Measurements from ENCODE around the gene SYT3.
"Not testable (repeated sequence)": the region's sequence is repeated elsewhere in the genome, so short reads cannot be mapped to it uniquely, and the experiment has no call there.

Gene SYT3

DNA sequence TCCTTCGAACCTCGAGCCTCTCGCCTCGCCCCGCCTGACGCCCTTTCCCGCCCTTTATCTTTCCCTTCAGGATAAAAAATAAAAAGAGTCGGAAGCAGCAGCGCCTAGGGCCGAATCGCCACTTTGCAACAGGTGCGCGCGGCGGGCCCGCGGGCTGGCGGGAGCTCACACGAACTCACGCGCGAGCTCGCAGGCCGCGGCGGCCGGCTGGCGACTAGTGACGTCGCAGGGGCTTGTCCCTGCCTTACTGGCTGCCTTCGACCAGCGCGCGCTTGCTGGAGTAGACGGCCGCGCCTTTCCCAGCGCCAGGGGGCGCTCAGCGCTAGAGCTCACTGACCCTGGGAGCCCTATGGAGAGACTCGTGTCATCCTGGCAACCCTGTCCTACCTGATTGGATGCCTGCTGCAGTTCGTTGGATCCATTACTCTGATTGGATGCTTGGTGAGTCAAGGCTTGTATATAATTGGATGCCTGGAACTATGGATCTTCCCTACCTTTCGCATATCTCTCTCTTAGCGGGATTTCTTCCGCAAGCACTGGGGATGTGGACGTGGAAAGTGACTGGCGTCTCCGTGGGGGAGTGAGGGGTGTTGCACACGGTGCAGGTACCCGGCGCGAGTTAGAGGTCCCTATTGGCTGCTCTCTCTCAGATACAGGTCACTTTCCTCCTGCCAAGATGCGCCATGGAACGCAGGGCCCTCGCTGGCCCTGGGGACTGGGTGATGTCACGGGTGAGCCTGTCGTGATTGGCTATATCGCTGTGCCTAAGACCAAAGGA, 33.4 kb downstream of the SYT3 start:
- not testable (repeated sequence) for H3K9ac ChIP-seq (ENCODE audit: low read depth, low read length); H3K4me3 ChIP-seq (ENCODE audit: low read depth, low read length); H3K36me3 ChIP-seq (ENCODE audit: control insufficient read depth, insufficient read depth, low read length); H3K4me1 ChIP-seq (ENCODE audit: control insufficient read depth, insufficient read depth, low read length); H3K9me3 ChIP-seq (ENCODE audit: control insufficient read depth, insufficient read depth, low read length)
- H3K27me3 ChIP-seq (ENCODE audit: control insufficient read depth, insufficient read depth, low read length), result peaks cover 34% of the 10 kb centered on the region

DNA sequence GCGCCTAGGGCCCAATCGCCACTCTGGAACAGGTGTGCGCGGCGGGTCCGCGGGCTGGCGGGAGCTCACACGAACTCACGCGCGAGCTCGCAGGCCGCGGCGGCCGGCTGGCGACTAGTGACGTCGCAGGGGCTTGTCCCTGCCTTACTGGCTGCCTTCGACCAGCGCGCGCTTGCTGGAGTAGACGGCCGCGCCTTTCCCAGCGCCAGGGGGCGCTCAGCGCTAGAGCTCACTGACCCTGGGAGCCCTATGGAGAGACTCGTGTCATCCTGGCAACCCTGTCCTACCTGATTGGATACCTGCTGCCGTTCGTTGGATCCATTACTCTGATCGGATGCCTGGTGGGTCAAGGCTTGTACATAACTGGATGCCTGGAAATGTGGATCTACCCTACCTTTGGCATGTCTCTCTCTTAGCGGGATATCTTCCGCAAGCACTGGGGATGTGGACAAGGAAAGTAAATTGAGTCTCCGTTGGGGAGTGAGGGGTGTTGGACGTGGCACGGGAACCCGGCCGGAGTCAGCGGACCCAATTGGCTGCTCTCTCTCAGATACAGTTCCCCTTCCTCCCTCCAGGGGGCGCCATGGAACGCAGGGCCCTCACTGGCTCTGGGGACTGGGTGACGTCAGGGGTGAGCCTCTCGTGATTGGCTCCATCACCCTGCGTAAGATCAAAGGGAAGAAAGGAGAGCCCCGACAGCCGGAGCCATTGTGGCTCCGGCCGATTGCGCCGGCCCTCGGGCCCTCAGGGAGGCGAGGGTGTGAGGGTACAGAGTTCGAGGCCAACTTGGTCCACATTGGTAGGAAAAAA, 35.2 kb downstream of the SYT3 start:
- not testable (repeated sequence) for H3K36me3 ChIP-seq (ENCODE audit: control insufficient read depth, insufficient read depth, low read length); H3K9ac ChIP-seq (ENCODE audit: low read depth, low read length); H3K4me3 ChIP-seq (ENCODE audit: low read depth, low read length); H3K9me3 ChIP-seq (ENCODE audit: control insufficient read depth, insufficient read depth, low read length); H3K4me1 ChIP-seq (ENCODE audit: control insufficient read depth, insufficient read depth, low read length)
- H3K27me3 ChIP-seq (ENCODE audit: control insufficient read depth, insufficient read depth, low read length), result peaks cover 36% of the 10 kb centered on the region

DNA sequence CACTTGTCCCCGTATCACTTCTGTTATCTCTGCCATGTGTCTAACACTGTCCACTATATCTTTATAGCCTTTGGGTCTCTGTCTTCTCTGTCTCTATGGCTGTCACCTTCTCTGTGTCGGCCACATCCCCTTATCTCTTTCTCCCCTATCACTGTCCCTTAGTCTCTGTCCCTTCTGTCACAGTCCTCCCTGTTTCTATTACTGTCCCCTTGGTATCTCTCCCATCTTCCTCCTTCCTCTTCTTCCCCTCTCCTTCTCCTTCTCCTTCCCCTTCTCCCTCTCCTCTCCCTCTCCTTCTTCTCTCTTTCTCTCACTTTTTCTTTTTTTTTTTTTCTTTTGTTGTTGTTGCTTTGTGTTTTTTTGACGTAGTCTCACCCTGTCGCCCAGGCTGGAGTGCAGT, 36.7 kb downstream of the SYT3 start:
- Histone ChIP-seq H3K9me3 (ENCODE audit: control insufficient read depth, insufficient read depth, low read length) (no peaks in the 10 kb centered on the region), H3K27me3 (ENCODE audit: control insufficient read depth, insufficient read depth, low read length) (peaks cover 34% of the 10 kb centered on the region), H3K4me1 (ENCODE audit: control insufficient read depth, insufficient read depth, low read length) (no peaks in the 10 kb centered on the region), H3K36me3 (ENCODE audit: control insufficient read depth, insufficient read depth, low read length) (no peaks in the 10 kb centered on the region), H3K4me3 (ENCODE audit: low read depth, low read length) (no peak overlapping the region), H3K9ac (ENCODE audit: low read depth, low read length) (no peak overlapping the region)

DNA sequence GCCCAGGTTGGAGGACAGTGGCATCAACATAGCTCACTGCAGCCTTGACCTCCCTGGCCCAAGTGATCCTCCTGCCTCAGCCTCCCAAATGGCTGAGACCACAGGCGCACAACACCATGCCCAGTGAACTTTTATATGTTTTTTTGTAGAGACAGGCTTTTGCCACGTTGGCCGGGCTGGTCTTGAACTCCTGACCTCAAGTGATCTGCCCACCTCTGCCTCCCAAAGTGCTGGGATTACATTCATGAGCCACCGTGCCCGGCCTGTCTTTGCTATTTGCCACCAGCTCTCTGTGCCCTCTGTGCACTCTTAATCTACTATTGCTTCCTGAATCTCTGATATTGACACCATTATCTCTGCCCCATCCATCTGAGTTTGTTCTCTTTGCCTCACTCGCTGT, 37.2 kb downstream of the SYT3 start:
- Histone ChIP-seq H3K27me3 (ENCODE audit: control insufficient read depth, insufficient read depth, low read length) (peaks cover 33% of the 10 kb centered on the region), H3K36me3 (ENCODE audit: control insufficient read depth, insufficient read depth, low read length) (no peaks in the 10 kb centered on the region), H3K4me3 (ENCODE audit: low read depth, low read length) (no peak overlapping the region), H3K9ac (ENCODE audit: low read depth, low read length) (no peak overlapping the region), H3K4me1 (ENCODE audit: control insufficient read depth, insufficient read depth, low read length) (no peaks in the 10 kb centered on the region), H3K9me3 (ENCODE audit: control insufficient read depth, insufficient read depth, low read length) (no peaks in the 10 kb centered on the region)

DNA sequence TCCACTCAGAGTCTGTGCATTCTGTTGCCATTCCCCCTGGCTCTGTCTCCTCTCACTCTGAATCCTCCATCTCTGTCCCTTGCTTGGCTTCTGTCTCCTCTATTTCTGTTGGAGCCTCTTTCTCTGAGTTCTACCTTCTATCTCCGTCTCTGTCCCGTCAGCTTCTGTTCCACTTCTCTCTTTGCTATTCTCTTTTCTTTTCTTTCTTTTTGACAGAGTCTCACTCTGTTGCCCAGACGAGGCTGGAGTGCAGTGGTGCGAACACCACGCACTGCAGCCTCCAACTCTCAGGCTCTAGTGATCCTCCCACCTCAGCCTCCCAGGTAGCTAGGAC, 37.6 kb downstream of the SYT3 start:
- no peaks in the 10 kb centered on the region for H3K36me3 ChIP-seq (ENCODE audit: control insufficient read depth, insufficient read depth, low read length)
- peaks cover 29% of the 10 kb centered on the region for H3K27me3 ChIP-seq (ENCODE audit: control insufficient read depth, insufficient read depth, low read length)
- H3K4me3 ChIP-seq (ENCODE audit: low read depth, low read length), result no peak overlapping the region
- no peaks in the 10 kb centered on the region for H3K4me1 ChIP-seq (ENCODE audit: control insufficient read depth, insufficient read depth, low read length)
- no peak overlapping the region for H3K9ac ChIP-seq (ENCODE audit: low read depth, low read length)
- no peaks in the 10 kb centered on the region for H3K9me3 ChIP-seq (ENCODE audit: control insufficient read depth, insufficient read depth, low read length)

DNA sequence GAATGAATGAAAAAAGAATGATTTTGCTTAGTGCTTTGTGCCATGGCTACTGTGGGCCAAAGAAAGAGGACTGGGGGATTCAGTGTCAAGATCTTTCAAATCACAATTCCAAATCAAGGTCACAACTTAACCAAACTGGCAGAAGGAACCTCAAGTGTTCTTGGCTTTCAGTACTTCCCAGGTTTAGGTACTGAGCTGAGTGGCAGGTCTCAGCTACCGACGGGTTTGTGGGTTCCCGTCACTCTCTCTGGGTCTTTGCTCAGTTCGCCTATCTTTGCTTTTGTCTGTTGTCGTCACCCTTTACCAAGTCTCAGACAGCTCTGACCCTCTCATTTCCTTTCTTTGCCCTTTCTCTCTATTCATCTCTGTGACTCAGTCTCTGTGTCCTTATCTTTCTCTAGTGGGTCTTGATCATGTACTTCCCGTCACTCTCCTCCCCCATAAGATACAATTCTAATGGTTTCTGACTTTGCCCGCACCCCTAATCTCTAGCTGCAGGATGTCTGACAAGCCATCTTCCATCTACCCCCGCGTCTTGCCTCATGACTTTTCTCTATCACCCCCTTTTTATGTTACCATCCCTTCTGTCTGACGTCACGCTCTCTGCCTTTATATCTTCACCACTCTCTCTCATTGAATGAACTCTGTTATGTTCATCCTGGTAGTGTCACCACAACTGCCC, 38.1 kb downstream of the SYT3 start:
- Histone ChIP-seq H3K9me3 (ENCODE audit: control insufficient read depth, insufficient read depth, low read length) (no peaks in the 10 kb centered on the region), H3K4me3 (ENCODE audit: low read depth, low read length) (no peak overlapping the region), H3K36me3 (ENCODE audit: control insufficient read depth, insufficient read depth, low read length) (no peaks in the 10 kb centered on the region), H3K27me3 (ENCODE audit: control insufficient read depth, insufficient read depth, low read length) (peaks cover 23% of the 10 kb centered on the region), H3K9ac (ENCODE audit: low read depth, low read length) (no peak overlapping the region), H3K4me1 (ENCODE audit: control insufficient read depth, insufficient read depth, low read length) (no peaks in the 10 kb centered on the region)

DNA sequence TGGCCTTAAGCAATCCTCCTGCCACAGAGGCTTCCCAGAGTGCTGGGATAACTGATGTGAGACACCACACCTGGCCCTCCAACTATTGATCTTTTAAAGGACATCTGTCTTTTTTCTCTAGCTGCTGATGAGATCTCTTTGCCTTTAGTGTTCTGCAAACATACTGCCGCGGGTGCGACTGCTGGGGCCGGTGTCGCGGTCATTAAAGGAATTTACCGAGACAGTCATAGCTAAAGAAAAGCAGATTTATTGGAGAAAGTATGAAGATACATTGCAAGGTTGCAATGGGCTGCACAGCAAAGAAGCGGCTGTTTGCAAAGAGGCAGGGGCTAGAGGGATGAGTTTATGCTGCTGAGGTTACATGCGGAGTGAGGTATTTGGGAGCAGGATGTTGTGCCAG, 40.3 kb downstream of the SYT3 start:
- H3K9me3 ChIP-seq (ENCODE audit: control insufficient read depth, insufficient read depth, low read length), result no peaks in the 10 kb centered on the region
- H3K9ac ChIP-seq (ENCODE audit: low read depth, low read length), result no peak overlapping the region
- peaks cover 22% of the 10 kb centered on the region for H3K27me3 ChIP-seq (ENCODE audit: control insufficient read depth, insufficient read depth, low read length)
- no peaks in the 10 kb centered on the region for H3K36me3 ChIP-seq (ENCODE audit: control insufficient read depth, insufficient read depth, low read length)
- H3K4me3 ChIP-seq (ENCODE audit: low read depth, low read length), result no peak overlapping the region
- no peaks in the 10 kb centered on the region for H3K4me1 ChIP-seq (ENCODE audit: control insufficient read depth, insufficient read depth, low read length)

DNA sequence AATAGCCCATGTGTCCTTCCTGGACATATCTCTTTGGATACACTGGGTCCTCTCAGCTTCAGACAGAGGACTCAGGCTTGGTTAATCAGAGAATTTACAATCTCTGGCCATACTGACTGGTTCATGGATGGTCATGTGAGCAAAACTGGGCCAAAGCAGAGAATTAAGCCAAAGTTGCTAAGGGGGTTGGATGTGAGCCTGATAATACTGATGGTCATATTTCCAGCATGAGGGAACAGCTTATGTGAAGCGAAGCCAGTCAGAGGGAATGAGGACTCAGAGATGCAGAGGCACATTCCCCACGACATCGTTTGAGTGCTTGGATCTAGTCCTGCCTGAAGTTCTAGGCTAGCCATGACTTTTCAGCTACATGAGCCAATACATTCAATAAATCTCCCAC, 49.5 kb downstream of the SYT3 start:
- no peaks in the 10 kb centered on the region for H3K36me3 ChIP-seq (ENCODE audit: control insufficient read depth, insufficient read depth, low read length)
- no peaks in the 10 kb centered on the region for H3K4me1 ChIP-seq (ENCODE audit: control insufficient read depth, insufficient read depth, low read length)
- H3K4me3 ChIP-seq (ENCODE audit: low read depth, low read length), result no peak overlapping the region
- H3K9me3 ChIP-seq (ENCODE audit: control insufficient read depth, insufficient read depth, low read length), result no peaks in the 10 kb centered on the region
- H3K9ac ChIP-seq (ENCODE audit: low read depth, low read length), result no peak overlapping the region
- peaks cover 12% of the 10 kb centered on the region for H3K27me3 ChIP-seq (ENCODE audit: control insufficient read depth, insufficient read depth, low read length)

DNA sequence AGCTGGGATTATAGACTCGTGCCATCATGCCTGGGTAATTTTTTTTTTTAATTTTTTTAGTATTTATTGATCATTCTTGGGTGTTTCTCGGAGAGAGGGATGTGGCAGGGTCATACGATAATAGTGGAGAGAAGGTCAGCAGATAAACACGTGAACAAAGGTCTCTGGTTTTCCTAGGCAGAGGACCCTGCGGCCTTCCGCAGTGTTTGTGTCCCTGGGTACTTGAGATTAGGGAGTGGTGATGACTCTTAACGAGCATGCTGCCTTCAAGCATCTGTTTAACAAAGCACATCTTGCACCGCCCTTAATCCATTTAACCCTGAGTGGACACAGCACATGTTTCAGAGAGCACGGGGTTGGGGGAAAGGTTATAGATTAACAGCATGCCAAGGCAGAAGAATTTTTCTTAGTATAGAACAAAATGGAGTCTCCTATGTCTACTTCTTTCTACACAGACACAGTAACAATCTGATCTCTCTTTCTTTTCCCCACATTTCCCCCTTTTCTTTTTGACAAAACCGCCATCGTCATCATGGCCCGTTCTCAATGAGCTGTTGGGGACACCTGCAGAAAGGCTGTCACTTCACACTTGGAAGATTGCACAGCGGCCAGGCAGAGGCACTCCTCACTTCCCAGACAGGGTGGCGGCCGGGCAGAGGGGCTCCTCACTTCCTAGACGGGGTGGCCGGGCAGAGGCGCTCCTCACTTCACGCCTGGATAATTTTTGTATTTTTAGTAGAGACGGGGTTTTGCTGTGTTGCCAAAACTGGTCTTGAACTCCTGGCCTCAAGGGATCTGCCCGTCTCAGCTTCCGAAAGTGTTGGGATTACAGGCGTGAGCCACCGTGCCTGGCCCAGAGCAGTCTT, 57.7 kb downstream of the SYT3 start:
- not testable (repeated sequence) for H3K27me3 ChIP-seq (ENCODE audit: control insufficient read depth, insufficient read depth, low read length); H3K4me3 ChIP-seq (ENCODE audit: low read depth, low read length); H3K9me3 ChIP-seq (ENCODE audit: control insufficient read depth, insufficient read depth, low read length); H3K9ac ChIP-seq (ENCODE audit: low read depth, low read length); H3K4me1 ChIP-seq (ENCODE audit: control insufficient read depth, insufficient read depth, low read length); H3K36me3 ChIP-seq (ENCODE audit: control insufficient read depth, insufficient read depth, low read length)

DNA sequence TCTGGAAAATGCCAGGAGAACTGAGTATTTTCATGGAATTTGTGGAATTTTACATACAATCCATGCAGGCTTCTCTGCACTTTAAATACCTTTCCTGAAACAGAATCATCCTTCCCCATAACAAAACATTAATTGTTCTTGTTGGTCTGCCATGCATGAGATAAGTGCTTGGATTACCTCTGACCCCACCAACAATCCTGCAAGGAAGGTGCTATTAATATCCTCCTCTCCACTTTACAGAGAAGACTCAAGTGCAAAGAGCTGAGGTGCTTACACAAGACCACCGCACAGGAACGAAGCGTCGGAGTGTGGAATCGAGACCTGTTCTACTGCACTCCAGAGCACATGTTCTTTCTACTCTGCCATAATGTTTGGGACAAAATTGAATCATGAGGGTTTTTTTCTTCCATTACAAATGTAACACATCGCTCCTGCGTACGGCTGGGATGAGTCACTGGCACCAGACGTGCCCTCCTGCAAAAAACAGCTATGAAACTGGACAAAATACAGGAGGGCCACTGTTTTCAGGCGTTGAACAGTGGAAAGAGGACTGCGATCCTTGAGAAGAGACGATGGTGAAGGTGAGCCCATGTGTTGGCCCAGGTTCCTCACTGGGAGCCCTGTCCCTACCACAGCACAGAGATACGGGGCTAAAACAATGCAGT, 58.6 kb downstream of the SYT3 start:
- H3K4me3 ChIP-seq (ENCODE audit: low read depth, low read length), result no peak overlapping the region
- H3K9ac ChIP-seq (ENCODE audit: low read depth, low read length), result no peak overlapping the region
- H3K27me3 ChIP-seq (ENCODE audit: control insufficient read depth, insufficient read depth, low read length), result no peaks in the 10 kb centered on the region
- no peaks in the 10 kb centered on the region for H3K9me3 ChIP-seq (ENCODE audit: control insufficient read depth, insufficient read depth, low read length)
- no peaks in the 10 kb centered on the region for H3K4me1 ChIP-seq (ENCODE audit: control insufficient read depth, insufficient read depth, low read length)
- no peaks in the 10 kb centered on the region for H3K36me3 ChIP-seq (ENCODE audit: control insufficient read depth, insufficient read depth, low read length)

DNA sequence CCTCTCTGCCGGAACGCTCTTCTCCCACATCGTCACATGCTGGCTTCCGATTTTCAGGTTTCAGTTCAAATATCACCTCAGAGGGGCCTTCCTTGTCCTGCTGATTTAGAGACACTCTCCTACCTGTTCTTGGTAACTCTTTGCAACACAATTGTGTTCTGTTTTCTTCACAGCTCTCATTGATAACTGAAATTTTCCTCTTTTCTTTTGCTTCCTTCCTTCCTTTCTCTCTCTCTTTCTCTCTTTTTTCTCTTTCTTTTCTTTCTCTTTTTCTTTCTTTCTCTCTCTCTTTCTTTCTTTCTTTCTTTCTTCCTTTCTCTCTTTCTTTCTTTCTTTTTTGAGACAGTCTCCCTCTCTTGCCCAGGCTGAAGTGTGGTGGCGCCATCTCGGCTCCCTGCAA, 59.4 kb downstream of the SYT3 start:
- Histone ChIP-seq H3K36me3 (ENCODE audit: control insufficient read depth, insufficient read depth, low read length) (no peaks in the 10 kb centered on the region), H3K27me3 (ENCODE audit: control insufficient read depth, insufficient read depth, low read length) (peaks cover 2% of the 10 kb centered on the region), H3K9ac (ENCODE audit: low read depth, low read length) (no peak overlapping the region), H3K9me3 (ENCODE audit: control insufficient read depth, insufficient read depth, low read length) (no peaks in the 10 kb centered on the region), H3K4me3 (ENCODE audit: low read depth, low read length) (no peak overlapping the region), H3K4me1 (ENCODE audit: control insufficient read depth, insufficient read depth, low read length) (no peaks in the 10 kb centered on the region)

Measured in iPS-15b (cell line).